GM12891 (cell line): ENCODE data around the gene PCDHA5.

ENCODE experiments used
- POLR2A ChIP-seq: IDR thresholded peaks from 2 replicates; pipeline ENCODE4 v1.6.1; 2011; ENCODE audit warnings: low read depth, low read length, control low read depth
- POLR2AphosphoS5 ChIP-seq: IDR thresholded peaks from 2 replicates; pipeline ENCODE4 v1.6.1; 2011; ENCODE audit warnings: low read depth, low read length, control low read depth
- POU2F2 ChIP-seq: IDR thresholded peaks from 2 replicates; pipeline ENCODE4 v1.6.1; 2011; ENCODE audit warnings: low read depth, mild to moderate bottlenecking, control low read depth, low read length, moderate library complexity
- SPI1 ChIP-seq: IDR thresholded peaks from 2 replicates; pipeline ENCODE4 v1.6.1; 2011; ENCODE audit warnings: low read depth, low read length, control low read depth
- TAF1 ChIP-seq: IDR thresholded peaks from 2 replicates; pipeline ENCODE4 v1.6.1; 2011; ENCODE audit warnings: low read depth, low read length, control low read depth

GRCh38 chr5:140802781-140803271 lies 18.6 kb upstream of the PCDHA5 start:
- TF ChIP-seq POLR2A, result no peak
- no peak for TF ChIP-seq TAF1
- no peak for TF ChIP-seq POLR2AphosphoS5
- TF ChIP-seq POU2F2, result no peak
- no peak for TF ChIP-seq SPI1
